ENCODE measurements around the gene AKT2. TPM values are rescaled to one million over a fixed set of nuclear protein-coding genes. Genes with fewer than 3 reads are reported as not detected.

The AKT2 gene
- total RNA-seq, 4 donors from 2014 or later, result 88.0 to 387 (median 102) TPM

- Histone ChIP-seq H3K9me3 (no peaks in the 10 kb centered on the region), H3K4me3 (peak overlapping the region; percentile 69 to 94 (median 77)), H3K27me3 (no peaks in the 10 kb centered on the region), H3K36me3 (no peaks in the 10 kb centered on the region), H3K4me1 (peaks cover 44 to 48% of the 10 kb centered on the region in 2 donors), H3K27ac (peak overlapping the region; percentile 89 to 99 (median 95))
- TF ChIP-seq CTCF (IDR thresholded peaks at IDR 0.05 in 4 of 5, conservative IDR thresholded peaks at IDR 0.05 in 1 of 5), result no peak
- TF ChIP-seq POLR2A (IDR thresholded peaks at IDR 0.05), result peak in 1 of 2 donors; percentile 48
- in situ Hi-C loops (cut with MboI; ENCODE audit: low sequenced_read_pairs in 4 of 4), result no loop called here
- intact Hi-C loops (cut with DNase I; ENCODE audit: low total_unique reads), result loop anchor here (5.0 to 10.0 kb wide), 5 partner anchors 62 to 1911 kb away; partner anchors contain the start of genes ARHGEF1, C19orf47, LTBP4 and PLD3
- peak; percentile 88 to 90 for ATAC-seq
- peak; percentile 99 to 100 for DNase-seq
These were observed 449 bp upstream of the AKT2 start for GRCh38 chr19:40285353-40286234.

- intact Hi-C loops (cut with DNase I; ENCODE audit: low total_unique reads), result loop anchor here (5.0 to 10.0 kb wide), 4 partner anchors 183 to 1909 kb away; partner anchors contain the start of genes ARHGEF1, BLVRB, PSMD8 and SPTBN4
- Histone ChIP-seq H3K4me1 (peaks cover 58 to 62% of the 10 kb centered on the region in 2 donors), H3K27ac (peak overlapping the region; percentile 89 to 99 (median 95)), H3K9me3 (no peaks in the 10 kb centered on the region), H3K4me3 (peak overlapping the region; percentile 69 to 94 (median 77)), H3K27me3 (no peaks in the 10 kb centered on the region), H3K36me3 (no peaks in the 10 kb centered on the region)
- in situ Hi-C loops (cut with MboI; ENCODE audit: low sequenced_read_pairs in 4 of 4), result no loop called here
- ATAC-seq (no peak), DNase-seq (no peak)
- TF ChIP-seq CTCF (IDR thresholded peaks at IDR 0.05 in 4 of 5, conservative IDR thresholded peaks at IDR 0.05 in 1 of 5), result no peak
- no peak for TF ChIP-seq POLR2A (IDR thresholded peaks at IDR 0.05)
These were observed 969 bp downstream of the AKT2 start for GRCh38 chr19:40284251-40284500.

- Histone ChIP-seq H3K9me3 (no peaks in the 10 kb centered on the region), H3K36me3 (no peaks in the 10 kb centered on the region), H3K4me3 (peak overlapping the region; percentile 69 to 94 (median 77)), H3K4me1 (peaks cover 63 to 68% of the 10 kb centered on the region in 2 donors), H3K27me3 (no peaks in the 10 kb centered on the region), H3K27ac (peak overlapping the region; percentile 89 to 99 (median 95))
- intact Hi-C loops (cut with DNase I; ENCODE audit: low total_unique reads), result loop anchor here (5.0 to 10.0 kb wide), 4 partner anchors 184 to 1909 kb away; partner anchors contain the start of genes ARHGEF1, BLVRB, PSMD8 and SPTBN4
- ATAC-seq, result no peak
- TF ChIP-seq CTCF (IDR thresholded peaks at IDR 0.05 in 4 of 5, conservative IDR thresholded peaks at IDR 0.05 in 1 of 5) (no peak), POLR2A (IDR thresholded peaks at IDR 0.05) (peak in 1 of 2 donors; percentile 22)
- in situ Hi-C loops (cut with MboI; ENCODE audit: low sequenced_read_pairs in 4 of 4), result no loop called here
- DNase-seq, result no peak
These were observed 1.5 kb downstream of the AKT2 start for GRCh38 chr19:40283414-40284250.

- peak in 1 of 2 donors; percentile 15 for DNase-seq
- intact Hi-C loops (cut with DNase I; ENCODE audit: low total_unique reads) (loop anchor here (5.0 to 10.0 kb wide), 4 partner anchors 184 to 1908 kb away; partner anchors contain the start of genes ARHGEF1, BLVRB, PSMD8 and SPTBN4), in situ Hi-C loops (cut with MboI; ENCODE audit: low sequenced_read_pairs in 4 of 4) (no loop called here)
- Histone ChIP-seq H3K27me3 (no peaks in the 10 kb centered on the region), H3K4me1 (peaks cover 71 to 75% of the 10 kb centered on the region in 2 donors), H3K27ac (peak overlapping the region; percentile 89 to 99 (median 95)), H3K36me3 (no peaks in the 10 kb centered on the region), H3K9me3 (no peaks in the 10 kb centered on the region), H3K4me3 (peak overlapping the region in 3 of 4 donors; percentile 69 to 79 (median 75))
- TF ChIP-seq CTCF (IDR thresholded peaks at IDR 0.05 in 4 of 5, conservative IDR thresholded peaks at IDR 0.05 in 1 of 5) (no peak), POLR2A (IDR thresholded peaks at IDR 0.05) (peak; percentile 49 to 54)
- peak in 1 of 2 donors; percentile 30 for ATAC-seq
These were observed 2.2 kb downstream of the AKT2 start for GRCh38 chr19:40282920-40283319.

Measured in gastrocnemius medialis (tissue), 4 donors.